ENCODE results near the gene RFC4.

The RFC4 gene

DNA sequence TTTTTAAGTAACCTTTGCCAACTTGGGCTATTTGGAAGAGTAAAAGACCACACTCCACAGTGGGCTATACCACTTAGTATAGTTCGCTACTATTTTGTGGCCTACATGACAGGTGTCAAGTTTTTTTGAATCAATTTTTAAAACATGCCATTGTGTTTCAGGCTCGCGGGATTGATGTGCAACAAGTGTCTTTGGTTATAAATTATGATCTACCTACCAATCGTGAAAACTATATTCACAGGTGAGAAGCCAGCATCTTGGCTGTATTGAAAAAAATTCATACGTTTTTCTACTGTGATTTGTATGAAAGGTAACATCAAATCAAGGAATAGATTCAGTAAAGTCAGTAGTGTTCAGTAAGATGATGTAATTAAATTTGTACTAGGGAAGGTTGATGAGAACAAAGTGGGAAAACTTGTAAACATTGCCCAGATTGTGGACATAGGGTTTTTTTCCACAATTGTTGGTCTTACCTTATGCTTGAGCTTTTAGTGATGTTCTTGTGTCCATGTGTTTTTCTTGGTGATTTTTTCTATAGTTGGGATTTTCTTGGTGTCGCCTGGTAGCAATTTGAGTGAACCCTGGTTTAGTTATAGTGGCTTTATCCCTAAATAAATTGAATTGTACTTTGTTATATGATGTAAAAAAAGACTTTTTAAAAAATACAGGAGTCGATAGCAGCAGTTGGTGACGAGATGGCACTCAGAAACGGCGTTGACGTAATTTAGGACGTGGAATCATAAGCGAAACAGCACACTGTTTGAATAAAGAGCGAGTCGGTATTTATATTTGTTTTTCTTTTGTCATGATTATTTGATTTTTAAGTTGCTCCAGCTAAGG lies 18.4 kb downstream of the RFC4 start:
- DNase-seq (ENCODE audit: low read depth), result no peak

GRCh38 chr3:186786922-186787321 lies 19.4 kb downstream of the RFC4 start:
- DNase-seq (ENCODE audit: low read depth), result no peak

DNA sequence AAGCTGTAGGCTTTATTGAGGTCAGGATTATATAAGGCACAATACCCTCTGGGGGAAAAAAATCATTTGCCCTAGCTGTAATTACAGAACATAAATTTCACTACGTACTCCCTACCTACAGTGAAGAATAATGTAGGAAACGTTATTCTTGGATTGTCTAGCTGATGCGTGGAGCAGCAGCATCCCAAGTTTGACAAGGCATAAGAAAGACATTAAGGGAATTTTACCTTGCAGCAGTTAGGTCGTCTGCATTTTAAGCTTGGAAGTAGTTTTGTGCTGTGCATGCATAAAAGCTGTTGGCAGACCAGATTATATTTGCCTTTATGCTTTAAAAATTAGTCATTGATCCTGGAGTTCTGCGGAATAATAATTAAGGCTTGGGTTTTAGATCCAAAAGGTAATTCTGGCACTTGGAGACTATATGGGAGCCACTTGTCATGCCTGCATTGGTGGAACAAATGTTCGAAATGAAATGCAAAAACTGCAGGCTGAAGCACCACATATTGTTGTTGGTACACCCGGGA lies 20.7 kb downstream of the RFC4 start:
- no peak for DNase-seq (ENCODE audit: low read depth)

GRCh38 chr3:186784820-186785494 lies 21.3 kb downstream of the RFC4 start:
- DNase-seq (ENCODE audit: low read depth), result no peak

DNA sequence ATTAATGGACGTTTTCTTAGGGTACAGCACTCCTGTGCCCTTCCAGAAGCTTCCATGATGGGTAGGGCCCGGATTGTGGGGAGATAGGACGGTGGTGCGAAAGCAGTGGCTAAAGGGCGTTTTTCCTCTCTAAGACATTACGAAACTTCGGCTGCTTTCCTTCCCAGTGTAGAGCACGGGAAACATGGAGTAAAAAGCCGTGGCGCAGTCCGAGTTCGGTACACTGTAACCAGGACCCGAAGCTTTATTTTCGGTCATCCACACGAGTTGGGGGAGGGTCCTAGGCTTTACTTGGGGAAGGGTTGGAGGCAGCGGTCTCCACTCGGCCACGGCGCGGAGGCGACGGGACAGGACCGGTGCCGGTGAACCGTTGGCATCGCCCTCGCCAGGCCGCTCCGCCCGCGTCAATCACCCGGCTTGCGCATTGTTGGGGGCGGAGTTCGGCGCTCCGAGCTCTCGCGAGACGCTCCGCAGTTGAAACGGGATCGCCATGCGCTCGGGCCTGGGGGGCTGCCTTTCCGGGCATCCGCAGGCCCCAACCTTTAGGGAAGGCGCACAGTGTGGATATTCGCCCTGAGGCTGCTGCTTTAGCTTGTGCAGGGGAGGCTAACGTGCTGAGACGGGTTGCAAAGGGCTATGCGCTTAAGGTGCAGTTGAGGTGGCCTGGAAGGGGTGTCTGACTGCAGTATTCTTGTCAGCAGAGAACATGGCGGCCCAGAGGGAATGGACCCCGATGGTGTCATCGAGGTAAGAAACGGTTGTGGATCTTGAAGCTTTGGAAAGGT lies 22.4 kb downstream of the RFC4 start:
- peak; percentile 50 for DNase-seq (ENCODE audit: low read depth)

DNA sequence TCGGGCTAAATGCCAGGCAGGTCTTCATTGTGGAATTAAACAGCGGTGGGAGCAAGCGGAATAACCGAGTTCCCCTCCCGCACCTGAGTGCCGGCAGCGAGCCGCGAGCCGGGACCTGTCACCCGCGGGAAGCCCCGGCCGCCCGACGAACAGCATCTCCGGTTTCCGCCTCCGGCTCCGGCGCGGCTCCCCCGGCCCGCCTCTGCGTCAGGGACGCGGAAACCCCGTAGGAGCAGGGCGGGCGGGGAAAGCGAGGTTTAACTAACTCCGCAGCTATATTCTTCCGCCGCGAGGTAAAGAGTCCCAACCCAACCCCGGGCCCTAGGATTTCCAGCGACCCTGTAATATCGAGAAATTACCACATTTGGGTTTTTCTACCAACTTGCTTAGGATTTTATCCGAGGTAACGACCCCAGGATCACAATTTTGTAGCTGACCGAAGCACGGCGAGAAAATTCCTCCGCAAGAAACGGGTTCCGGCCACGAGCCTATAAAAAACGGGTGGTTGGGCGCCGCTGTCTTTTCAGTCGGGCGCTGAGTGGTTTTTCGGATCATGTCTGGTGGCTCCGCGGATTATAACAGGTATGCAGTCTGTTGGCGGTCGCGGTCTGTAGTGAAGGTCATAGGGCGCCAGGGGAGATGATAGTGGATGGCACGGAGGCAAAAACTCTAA lies 23.1 kb downstream of the RFC4 start, which contains the start of gene EIF4A2:
Gene EIF4A2 (plus strand): TSS at position 520 of the 673 bp plus-strand sequence. CDS start 34 bp downstream, at position 554.
- DNase-seq (ENCODE audit: low read depth), result peak; percentile 88

DNA sequence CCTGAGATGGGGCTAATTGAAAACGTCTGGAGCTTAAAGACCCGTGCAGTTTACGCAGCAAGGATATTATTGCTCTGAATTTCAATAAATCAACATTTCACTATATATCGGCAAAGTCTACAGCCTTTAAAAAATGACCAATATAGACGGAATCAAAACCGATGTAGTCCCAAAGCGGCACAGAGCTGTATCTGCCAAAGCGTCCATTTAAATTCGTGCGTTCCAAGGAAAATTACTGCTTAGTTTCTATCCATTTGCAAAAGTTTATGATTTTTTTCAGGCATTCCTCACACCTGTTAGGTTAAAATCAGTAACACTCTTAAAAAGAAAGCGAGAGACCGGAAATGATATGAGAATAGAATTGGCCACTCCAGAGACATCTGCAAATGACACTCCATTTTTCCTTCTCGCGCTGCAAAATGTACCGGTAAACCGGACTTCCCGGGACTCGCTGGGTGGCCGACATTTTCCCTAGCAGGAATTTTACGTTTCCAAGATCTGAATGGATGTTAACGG lies 23.7 kb downstream of the RFC4 start:
- no peak for DNase-seq (ENCODE audit: low read depth)

DNA sequence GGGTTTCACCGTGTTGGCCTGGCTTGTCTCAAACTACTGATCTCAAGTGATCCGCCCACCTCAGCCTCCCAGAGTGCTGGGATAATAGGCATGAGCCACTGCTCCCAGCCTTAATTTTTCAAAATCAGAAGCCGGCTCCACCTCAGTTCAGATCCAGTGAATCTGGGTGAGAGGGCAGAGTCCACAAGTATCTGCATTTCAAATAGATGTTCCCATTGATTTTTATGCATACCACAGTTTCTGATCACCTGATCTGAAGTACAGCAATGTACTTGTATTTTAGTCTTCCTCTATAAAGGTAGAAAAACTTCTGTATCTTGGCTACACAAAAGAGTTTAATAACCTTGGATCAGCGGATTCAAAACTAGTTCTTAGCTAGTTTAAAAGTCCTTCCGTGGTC lies 27.1 kb downstream of the RFC4 start:
- DNase-seq (ENCODE audit: low read depth), result no peak

DNA sequence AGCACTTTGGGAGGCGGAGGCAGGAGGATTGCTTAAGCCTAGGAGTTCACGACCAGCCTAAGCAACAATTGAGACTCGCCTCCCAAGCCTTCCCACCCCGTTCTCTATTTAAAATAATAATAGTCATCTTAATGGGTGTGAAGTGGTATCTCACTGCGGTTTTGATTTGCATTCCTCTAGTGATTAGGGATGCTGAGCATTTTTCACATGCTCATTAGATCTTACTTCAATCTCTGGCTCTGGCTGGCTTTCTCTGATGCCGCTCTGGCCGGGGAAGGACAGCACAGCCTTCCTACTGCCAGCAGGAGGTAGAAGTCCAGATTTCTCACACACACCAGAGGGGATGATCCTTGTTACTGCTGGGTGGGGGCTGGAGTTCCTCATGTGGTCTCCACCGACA lies 30.3 kb downstream of the RFC4 start:
- no peak for DNase-seq (ENCODE audit: low read depth)

DNA sequence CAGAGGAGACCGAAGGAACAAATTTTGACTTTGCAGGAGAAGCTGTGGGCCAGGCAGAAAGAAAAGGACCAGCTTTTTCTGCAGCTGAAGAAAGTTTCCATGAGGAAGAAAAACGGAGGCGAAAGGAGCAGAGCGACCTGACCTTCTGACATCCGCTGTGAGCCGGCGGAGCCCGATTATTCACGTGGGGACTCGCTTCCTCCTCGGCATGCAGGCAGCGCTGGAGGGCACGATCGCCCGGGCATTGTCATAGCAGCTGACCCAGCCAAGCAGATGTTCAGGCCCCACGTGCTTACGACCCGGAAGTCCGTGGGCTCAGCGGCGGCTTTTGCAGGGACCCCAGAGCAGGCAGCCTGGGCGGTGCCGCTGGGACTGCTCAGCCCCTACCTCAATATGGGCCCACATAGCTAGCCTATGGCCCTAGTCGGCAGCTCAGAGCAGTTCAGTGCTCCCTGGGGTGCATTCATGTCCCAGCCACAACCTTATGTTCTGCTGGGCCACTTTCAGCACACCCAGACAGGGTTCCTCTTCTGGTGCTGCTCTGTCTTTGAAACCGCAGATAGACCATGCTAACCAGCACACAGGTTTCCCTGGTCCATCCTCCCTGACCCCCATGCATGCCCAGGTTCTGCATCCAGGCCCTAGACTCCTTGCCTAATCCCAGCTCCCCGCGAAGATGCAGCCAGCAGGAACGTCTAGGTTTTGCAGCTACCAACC lies 33.4 kb downstream of the RFC4 start:
- peak; percentile 39 for DNase-seq (ENCODE audit: low read depth)

GRCh38 chr3:186772281-186772694 lies 34.0 kb downstream of the RFC4 start:
- no peak for DNase-seq (ENCODE audit: low read depth)

- DNase-seq (ENCODE audit: low read depth), result no peak
These were observed 45.3 kb downstream of the RFC4 start for GRCh38 chr3:186760897-186761447.

DNA sequence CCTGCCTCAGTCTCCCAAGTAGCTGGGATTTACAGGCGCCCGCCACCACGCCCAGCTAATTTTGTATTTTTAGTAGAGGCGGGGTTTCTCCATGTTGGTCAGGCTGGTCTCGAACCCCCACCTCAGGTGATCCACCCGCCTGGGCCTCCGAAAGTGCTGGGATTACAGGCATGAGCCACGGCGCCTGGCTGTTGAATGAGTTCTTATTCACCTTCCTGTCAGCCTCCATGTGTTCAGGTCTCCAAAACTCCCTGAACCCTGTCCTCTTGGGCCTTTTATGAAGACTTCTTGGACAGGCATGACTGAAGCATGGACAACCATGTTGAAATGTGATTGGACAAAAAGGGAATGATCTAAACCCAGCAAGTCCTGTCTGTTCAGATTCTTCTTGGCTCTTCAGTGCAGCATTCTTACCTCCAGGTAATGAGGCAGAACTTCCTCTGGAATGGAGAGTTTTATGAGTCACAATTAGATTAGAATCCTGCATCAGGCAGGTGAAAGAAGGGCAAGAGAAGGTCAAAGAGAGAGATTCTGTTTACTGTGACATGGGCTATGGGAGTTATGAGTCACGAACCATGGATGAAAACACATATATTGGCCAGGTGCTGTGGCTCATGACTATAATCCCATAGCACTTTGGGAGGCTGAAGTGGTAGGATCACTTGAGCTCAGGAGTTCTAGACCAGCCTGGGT lies 46.0 kb downstream of the RFC4 start:
- no peak for DNase-seq (ENCODE audit: low read depth)

- no peak for DNase-seq (ENCODE audit: low read depth)
These were observed 46.9 kb downstream of the RFC4 start for GRCh38 chr3:186759231-186759930.

- DNase-seq (ENCODE audit: low read depth), result no peak
These were observed 48.5 kb downstream of the RFC4 start for GRCh38 chr3:186757686-186758220.

- DNase-seq (ENCODE audit: low read depth), result no peak
These were observed 49.1 kb downstream of the RFC4 start for GRCh38 chr3:186757214-186757613.

GRCh38 chr3:186754871-186755270 lies 51.4 kb downstream of the RFC4 start:
- no peak for DNase-seq (ENCODE audit: low read depth)

DNA sequence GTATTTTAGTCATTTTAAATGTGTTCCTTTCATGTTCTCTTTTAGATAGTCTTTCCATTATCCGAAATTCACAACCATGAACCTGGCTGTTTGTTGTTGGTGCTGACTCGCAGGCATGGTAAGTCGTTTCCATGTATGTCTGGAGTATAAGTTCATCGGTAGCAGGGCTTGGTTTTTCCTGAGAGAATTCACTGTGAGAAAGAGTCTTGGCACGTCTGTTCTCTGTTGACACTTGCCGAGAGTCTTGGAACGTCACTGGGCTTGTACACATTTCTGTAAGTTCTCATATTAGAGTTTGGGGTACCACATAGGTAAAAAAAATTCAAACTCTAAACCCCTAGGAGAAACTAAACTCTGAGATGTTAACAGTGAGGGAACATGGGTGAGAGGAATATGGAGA lies 52.3 kb downstream of the RFC4 start:
- no peak for DNase-seq (ENCODE audit: low read depth)

DNA sequence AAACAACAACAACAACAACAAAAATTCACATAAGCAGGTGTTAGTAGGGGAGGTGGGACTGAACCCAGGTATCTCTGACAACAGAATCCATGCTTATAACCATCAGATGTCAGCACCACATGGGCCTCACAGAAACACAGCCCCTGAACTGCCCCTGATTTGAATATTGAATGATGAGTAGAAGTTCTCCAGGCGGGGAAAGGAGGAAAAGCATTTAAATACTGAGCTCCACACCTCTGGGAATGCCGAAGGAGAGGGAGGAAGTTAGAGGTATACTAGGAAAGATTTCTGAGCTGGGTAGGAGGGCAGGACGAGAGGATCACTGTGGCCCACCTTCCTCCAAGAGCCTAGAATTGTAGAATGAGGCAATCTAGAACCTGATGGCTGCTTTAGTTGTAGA lies 54.8 kb downstream of the RFC4 start:
- no peak for DNase-seq (ENCODE audit: low read depth)
